HEK293 (cell line): ENCODE measurements around the gene EBNA1BP2.
A peak's percentile ranks its signal among the peaks of the same experiment; 100 is the strongest.

ENCODE experiments used
- CTCF ChIA-PET: fragments of 350-600 bp; formaldehyde crosslinking; extraction: SDS; loops from one replicate; lab custom pipeline; 2021; ENCODE audit warnings: antibody characterized with exemption; lab: Yijun Ruan, JAX
- POLR2A ChIA-PET: fragments of 300-600 bp; formaldehyde crosslinking; extraction: SDS; loops from one replicate; lab custom pipeline; 2020; ENCODE audit warnings: antibody characterized with exemption, inconsistent platforms; lab: Yijun Ruan, JAX
- H3K27ac ChIP-seq: fragments of 200-500 bp; sonication (Bioruptor generic); 2 replicates; pipeline ENCODE4 v1.5.1; 2014; ENCODE audit warnings: low read depth, low read length, control low read depth, inconsistent platforms; ENCODE audit errors: extremely low read depth
- H3K36me3 ChIP-seq, 2 experiments: fragments of 200-500 bp in 1 of 2; sonication (Bioruptor generic) in 1 of 2; 1 replicate in 1 of 2; 2 replicates in 1 of 2; pipeline ENCODE4 v1.5.1; 2014 to 2017; ENCODE audit warnings: inconsistent platforms in 2 of 2, low read length in 2 of 2; ENCODE audit not compliant: control insufficient read depth in 2 of 2, insufficient read depth in 1 of 2
- H3K4me1 ChIP-seq: fragments of 200-500 bp; sonication (Bioruptor generic); 2 replicates; pipeline ENCODE4 v1.5.1; 2014; ENCODE audit warnings: mild to moderate bottlenecking, low read length, inconsistent platforms; ENCODE audit not compliant: control insufficient read depth, insufficient read depth
- H3K4me3 ChIP-seq: 2 replicates; pipeline ENCODE4 v1.5.1; 2011; ENCODE audit warnings: low read depth, mild to moderate bottlenecking, control low read depth, low read length, moderate library complexity
- H3K9me3 ChIP-seq: fragments of 200-500 bp; sonication (Bioruptor generic); 2 replicates; pipeline ENCODE4 v1.5.1; 2014; ENCODE audit warnings: low read depth, low read length, inconsistent platforms; ENCODE audit not compliant: control insufficient read depth, insufficient read depth
- IKZF3 ChIP-seq: fragments of 450-650 bp; IDR thresholded peaks from 2 replicates; pipeline ENCODE4 v1.5.0; 2018; ENCODE audit warnings: missing biosample characterization, mild to moderate bottlenecking, missing genetic modification characterization, moderate library complexity
- KLF16 ChIP-seq: fragments of 450-650 bp; formaldehyde crosslinking; IDR thresholded peaks from 2 replicates; pipeline ENCODE4 v1.5.1; 2017; ENCODE audit warnings: missing biosample characterization, missing genetic modification characterization
- KLF8 ChIP-seq: fragments of 450-650 bp; formaldehyde crosslinking; IDR thresholded peaks from 2 replicates; pipeline ENCODE4 v1.5.1; 2016; ENCODE audit warnings: missing biosample characterization, missing genetic modification characterization
- SCRT1 ChIP-seq: fragments of 450-650 bp; formaldehyde crosslinking; IDR thresholded peaks from 2 replicates; pipeline ENCODE4 v1.5.1; 2016; ENCODE audit warnings: missing biosample characterization, missing genetic modification characterization, borderline replicate concordance
- SCRT2 ChIP-seq: fragments of 450-650 bp; formaldehyde crosslinking; IDR thresholded peaks from 2 replicates; pipeline ENCODE4 v1.5.1; 2016; ENCODE audit warnings: missing biosample characterization, missing genetic modification characterization
- SETDB1 ChIP-seq: IDR thresholded peaks from one replicate; pipeline ENCODE4 v1.6.1; 2017; ENCODE audit warnings: mild to moderate bottlenecking, low read length, moderate library complexity, mixed read lengths; ENCODE audit not compliant: insufficient read length
- WT1 ChIP-seq: fragments of 450-650 bp; formaldehyde crosslinking; IDR thresholded peaks from 2 replicates; pipeline ENCODE4 v1.5.1; 2016; ENCODE audit warnings: missing biosample characterization, missing genetic modification characterization
- ZNF140 ChIP-seq: fragments of 450-650 bp; formaldehyde crosslinking; IDR thresholded peaks from 2 replicates; pipeline ENCODE4 v1.5.1; 2016; ENCODE audit warnings: missing biosample characterization, missing genetic modification characterization
- ZNF16 ChIP-seq: fragments of 450-650 bp; formaldehyde crosslinking; IDR thresholded peaks from 2 replicates; pipeline ENCODE4 v1.5.1; 2016; ENCODE audit warnings: low read depth, missing biosample characterization, missing genetic modification characterization
- ZNF174 ChIP-seq: fragments of 450-650 bp; formaldehyde crosslinking; IDR thresholded peaks from 2 replicates; pipeline ENCODE4 v1.5.0; 2017; ENCODE audit warnings: missing biosample characterization, mild to moderate bottlenecking, missing genetic modification characterization
- ZNF184 ChIP-seq: fragments of 450-650 bp; IDR thresholded peaks from 2 replicates; pipeline ENCODE4 v1.5.1; 2018; ENCODE audit warnings: missing biosample characterization, mild to moderate bottlenecking, missing genetic modification characterization
- ZNF2 ChIP-seq: fragments of 450-650 bp; formaldehyde crosslinking; IDR thresholded peaks from 2 replicates; pipeline ENCODE4 v1.5.1; 2016; ENCODE audit warnings: missing biosample characterization, missing genetic modification characterization
- ZNF292 ChIP-seq: fragments of 450-650 bp; formaldehyde crosslinking; IDR thresholded peaks from 2 replicates; pipeline ENCODE4 v1.5.1; 2016; ENCODE audit warnings: low read depth, missing biosample characterization, missing genetic modification characterization, borderline replicate concordance
- ZNF324 ChIP-seq: fragments of 450-650 bp; formaldehyde crosslinking; IDR thresholded peaks from 2 replicates; pipeline ENCODE4 v1.5.1; 2016; ENCODE audit warnings: missing biosample characterization, missing genetic modification characterization
- ZNF335 ChIP-seq: fragments of 450-650 bp; formaldehyde crosslinking; conservative IDR thresholded peaks from 2 replicates; pipeline ENCODE4 v1.5.1; 2016; ENCODE audit warnings: missing biosample characterization, missing genetic modification characterization
- ZNF37A ChIP-seq: fragments of 450-650 bp; IDR thresholded peaks from 2 replicates; pipeline ENCODE4 v1.5.1; 2018; ENCODE audit warnings: missing biosample characterization, missing genetic modification characterization
- ZNF426 ChIP-seq: fragments of 450-650 bp; formaldehyde crosslinking; IDR thresholded peaks from 2 replicates; pipeline ENCODE4 v1.5.1; 2017; ENCODE audit warnings: missing biosample characterization, missing genetic modification characterization, mild to moderate bottlenecking, inconsistent platforms, moderate library complexity
- ZNF473 ChIP-seq: fragments of 450-650 bp; formaldehyde crosslinking; IDR thresholded peaks from 2 replicates; pipeline ENCODE4 v1.5.1; 2017; ENCODE audit warnings: missing biosample characterization, missing genetic modification characterization
- ZNF549 ChIP-seq: fragments of 450-650 bp; IDR thresholded peaks from 2 replicates; pipeline ENCODE4 v1.5.1; 2018; ENCODE audit warnings: missing biosample characterization, missing genetic modification characterization, mild to moderate bottlenecking, inconsistent platforms, moderate library complexity
- ZNF555 ChIP-seq: fragments of 450-650 bp; formaldehyde crosslinking; conservative IDR thresholded peaks from 2 replicates; pipeline ENCODE4 v1.5.1; 2017; ENCODE audit warnings: missing biosample characterization, mild to moderate bottlenecking, missing genetic modification characterization, inconsistent platforms
- ZNF561 ChIP-seq: fragments of 450-650 bp; IDR thresholded peaks from 2 replicates; pipeline ENCODE4 v1.5.1; 2018; ENCODE audit warnings: missing biosample characterization, missing genetic modification characterization, borderline replicate concordance
- ZNF76 ChIP-seq: fragments of 450-650 bp; formaldehyde crosslinking; IDR thresholded peaks from 2 replicates; pipeline ENCODE4; 2016; ENCODE audit warnings: low read depth, missing biosample characterization, missing genetic modification characterization, borderline replicate concordance
- TF ChIP-seq, protein P1 (sequence below): fragments of 450-650 bp; formaldehyde crosslinking; IDR thresholded peaks from 2 replicates; pipeline ENCODE4 v1.5.1; 2017; ENCODE audit warnings: missing biosample characterization, missing genetic modification characterization
- TF ChIP-seq, protein P2 (sequence below): fragments of 450-650 bp; formaldehyde crosslinking; IDR thresholded peaks from 2 replicates; pipeline ENCODE4 v1.5.1; 2016; ENCODE audit warnings: missing biosample characterization, missing genetic modification characterization
- TF ChIP-seq, protein P3 (sequence below): fragments of 450-650 bp; formaldehyde crosslinking; IDR thresholded peaks from 2 replicates; pipeline ENCODE4 v1.5.1; 2016; ENCODE audit warnings: missing biosample characterization, missing genetic modification characterization
- TF ChIP-seq, protein P4 (sequence below): fragments of 450-650 bp; formaldehyde crosslinking; IDR thresholded peaks from 2 replicates; pipeline ENCODE4 v1.5.1; 2016; ENCODE audit warnings: missing biosample characterization, missing genetic modification characterization
- TF ChIP-seq, protein P5 (sequence below): fragments of 450-650 bp; formaldehyde crosslinking; IDR thresholded peaks from 2 replicates; pipeline ENCODE4 v1.5.1; 2016; ENCODE audit warnings: missing biosample characterization, missing genetic modification characterization
- TF ChIP-seq, protein P6 (sequence below): fragments of 450-650 bp; formaldehyde crosslinking; IDR thresholded peaks from 2 replicates; pipeline ENCODE4 v1.5.1; 2016; ENCODE audit warnings: missing biosample characterization, missing genetic modification characterization

EBNA1BP2 gene

DNA sequence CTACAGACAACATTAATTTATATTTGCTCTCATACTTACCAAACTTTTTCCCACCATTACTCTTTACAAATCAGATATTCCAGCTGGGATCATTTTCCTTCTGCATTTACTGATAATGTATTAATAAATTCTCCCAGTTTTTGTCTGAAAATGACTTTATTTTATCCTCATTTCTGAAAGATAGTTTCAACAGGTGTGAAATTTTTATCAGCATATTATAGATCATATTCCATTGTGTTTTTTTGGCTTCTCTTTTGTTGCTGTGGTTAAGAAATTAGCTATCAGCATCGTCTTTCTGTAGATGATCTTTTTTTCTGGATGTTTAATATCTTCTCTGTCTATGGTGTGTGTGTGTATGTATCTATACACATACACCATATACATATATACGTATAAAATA lies 2.8 kb upstream of the EBNA1BP2 start:
- Histone ChIP-seq H3K4me3 (no peak overlapping the region), H3K36me3 (peaks cover 0 to 10% of the 10 kb centered on the region in 2 experiments; a peak in 1 of 3 replicates), H3K9me3 (no peaks in the 10 kb centered on the region), H3K27ac (no peak overlapping the region), H3K4me1 (no peaks in the 10 kb centered on the region)
- TF ChIP-seq ZNF561 = no peak
- TF ChIP-seq, protein P1, sequence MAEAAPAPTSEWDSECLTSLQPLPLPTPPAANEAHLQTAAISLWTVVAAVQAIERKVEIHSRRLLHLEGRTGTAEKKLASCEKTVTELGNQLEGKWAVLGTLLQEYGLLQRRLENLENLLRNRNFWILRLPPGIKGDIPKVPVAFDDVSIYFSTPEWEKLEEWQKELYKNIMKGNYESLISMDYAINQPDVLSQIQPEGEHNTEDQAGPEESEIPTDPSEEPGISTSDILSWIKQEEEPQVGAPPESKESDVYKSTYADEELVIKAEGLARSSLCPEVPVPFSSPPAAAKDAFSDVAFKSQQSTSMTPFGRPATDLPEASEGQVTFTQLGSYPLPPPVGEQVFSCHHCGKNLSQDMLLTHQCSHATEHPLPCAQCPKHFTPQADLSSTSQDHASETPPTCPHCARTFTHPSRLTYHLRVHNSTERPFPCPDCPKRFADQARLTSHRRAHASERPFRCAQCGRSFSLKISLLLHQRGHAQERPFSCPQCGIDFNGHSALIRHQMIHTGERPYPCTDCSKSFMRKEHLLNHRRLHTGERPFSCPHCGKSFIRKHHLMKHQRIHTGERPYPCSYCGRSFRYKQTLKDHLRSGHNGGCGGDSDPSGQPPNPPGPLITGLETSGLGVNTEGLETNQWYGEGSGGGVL (tag by site-specific recombination) = no peak
- TF ChIP-seq ZNF16 = no peak
- TF ChIP-seq, protein P2, sequence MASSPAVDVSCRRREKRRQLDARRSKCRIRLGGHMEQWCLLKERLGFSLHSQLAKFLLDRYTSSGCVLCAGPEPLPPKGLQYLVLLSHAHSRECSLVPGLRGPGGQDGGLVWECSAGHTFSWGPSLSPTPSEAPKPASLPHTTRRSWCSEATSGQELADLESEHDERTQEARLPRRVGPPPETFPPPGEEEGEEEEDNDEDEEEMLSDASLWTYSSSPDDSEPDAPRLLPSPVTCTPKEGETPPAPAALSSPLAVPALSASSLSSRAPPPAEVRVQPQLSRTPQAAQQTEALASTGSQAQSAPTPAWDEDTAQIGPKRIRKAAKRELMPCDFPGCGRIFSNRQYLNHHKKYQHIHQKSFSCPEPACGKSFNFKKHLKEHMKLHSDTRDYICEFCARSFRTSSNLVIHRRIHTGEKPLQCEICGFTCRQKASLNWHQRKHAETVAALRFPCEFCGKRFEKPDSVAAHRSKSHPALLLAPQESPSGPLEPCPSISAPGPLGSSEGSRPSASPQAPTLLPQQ (tag by site-specific recombination) = no peak
- TF ChIP-seq IKZF3 (tag by site-specific recombination) = no peak
- TF ChIP-seq SCRT2 (tag by site-specific recombination) = peak; percentile 69
- TF ChIP-seq SCRT1 = peak; percentile 54
- TF ChIP-seq ZNF324 (tag by site-specific recombination) = no peak
- POLR2A ChIA-PET = no interaction called here
- CTCF ChIA-PET = interaction anchor here (0.7 kb wide), 1 partner anchor 72 kb away, joined by 4 read pairs; no protein-coding TSS in a partner anchor

DNA sequence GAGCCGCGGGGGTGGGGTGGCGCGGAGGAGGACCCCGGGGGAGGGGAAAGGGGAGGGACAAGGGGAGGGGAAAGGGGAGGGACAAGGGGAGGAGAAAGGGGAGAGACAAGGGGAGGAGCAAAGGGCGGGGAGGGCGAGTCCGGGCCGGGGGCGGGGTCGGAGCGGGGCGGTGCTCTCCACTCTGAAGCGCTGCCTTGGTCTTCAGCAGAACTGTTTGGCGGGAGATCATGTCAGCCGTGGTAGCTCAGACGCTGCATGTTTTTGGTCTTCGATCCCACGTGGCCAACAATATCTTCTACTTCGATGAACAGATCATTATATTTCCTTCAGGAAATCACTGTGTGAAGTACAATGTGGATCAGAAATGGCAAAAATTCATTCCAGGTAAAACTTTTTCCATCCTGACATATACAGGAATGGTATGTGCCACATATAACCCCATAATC lies 460 bp upstream of the EBNA1BP2 start:
- H3K9me3 ChIP-seq = no peaks in the 10 kb centered on the region
- POLR2A ChIA-PET = interaction anchor here (0.6 to 2.0 kb wide), 3 partner anchors 28 to 163 kb away, joined by 3 to 8 read pairs (median 3); no protein-coding TSS in a partner anchor
- peak overlapping the region; percentile 89 for H3K4me3 ChIP-seq
- no peak overlapping the region for H3K27ac ChIP-seq
- no peaks in the 10 kb centered on the region for H3K4me1 ChIP-seq
- CTCF ChIA-PET = interaction anchor here (0.7 to 2.1 kb wide), 3 partner anchors 98 to 336 kb away, joined by 3 to 6 read pairs (median 4); no protein-coding TSS in a partner anchor
- peaks cover 0 to 33% of the 10 kb centered on the region in 2 experiments; a peak in 1 of 3 replicates for H3K36me3 ChIP-seq
- no peak for TF ChIP-seq ZNF37A
- no peak for TF ChIP-seq ZNF292
- TF ChIP-seq SETDB1 = peak; percentile 79
- TF ChIP-seq, protein P3, sequence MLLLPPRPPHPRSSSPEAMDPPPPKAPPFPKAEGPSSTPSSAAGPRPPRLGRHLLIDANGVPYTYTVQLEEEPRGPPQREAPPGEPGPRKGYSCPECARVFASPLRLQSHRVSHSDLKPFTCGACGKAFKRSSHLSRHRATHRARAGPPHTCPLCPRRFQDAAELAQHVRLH (tag by site-specific recombination) = no peak
- no peak for TF ChIP-seq ZNF174 (tag by site-specific recombination)
- TF ChIP-seq, protein P4, sequence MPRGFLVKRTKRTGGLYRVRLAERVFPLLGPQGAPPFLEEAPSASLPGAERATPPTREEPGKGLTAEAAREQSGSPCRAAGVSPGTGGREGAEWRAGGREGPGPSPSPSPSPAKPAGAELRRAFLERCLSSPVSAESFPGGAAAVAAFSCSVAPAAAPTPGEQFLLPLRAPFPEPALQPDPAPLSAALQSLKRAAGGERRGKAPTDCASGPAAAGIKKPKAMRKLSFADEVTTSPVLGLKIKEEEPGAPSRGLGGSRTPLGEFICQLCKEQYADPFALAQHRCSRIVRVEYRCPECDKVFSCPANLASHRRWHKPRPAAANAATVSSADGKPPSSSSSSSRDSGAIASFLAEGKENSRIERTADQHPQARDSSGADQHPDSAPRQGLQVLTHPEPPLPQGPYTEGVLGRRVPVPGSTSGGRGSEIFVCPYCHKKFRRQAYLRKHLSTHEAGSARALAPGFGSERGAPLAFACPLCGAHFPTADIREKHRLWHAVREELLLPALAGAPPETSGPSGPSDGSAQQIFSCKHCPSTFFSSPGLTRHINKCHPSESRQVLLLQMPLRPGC (tag by site-specific recombination) = no peak
- TF ChIP-seq WT1 = no peak
- no peak for TF ChIP-seq ZNF76
- TF ChIP-seq ZNF426 (tag by site-specific recombination) = no peak
- TF ChIP-seq, protein P5, sequence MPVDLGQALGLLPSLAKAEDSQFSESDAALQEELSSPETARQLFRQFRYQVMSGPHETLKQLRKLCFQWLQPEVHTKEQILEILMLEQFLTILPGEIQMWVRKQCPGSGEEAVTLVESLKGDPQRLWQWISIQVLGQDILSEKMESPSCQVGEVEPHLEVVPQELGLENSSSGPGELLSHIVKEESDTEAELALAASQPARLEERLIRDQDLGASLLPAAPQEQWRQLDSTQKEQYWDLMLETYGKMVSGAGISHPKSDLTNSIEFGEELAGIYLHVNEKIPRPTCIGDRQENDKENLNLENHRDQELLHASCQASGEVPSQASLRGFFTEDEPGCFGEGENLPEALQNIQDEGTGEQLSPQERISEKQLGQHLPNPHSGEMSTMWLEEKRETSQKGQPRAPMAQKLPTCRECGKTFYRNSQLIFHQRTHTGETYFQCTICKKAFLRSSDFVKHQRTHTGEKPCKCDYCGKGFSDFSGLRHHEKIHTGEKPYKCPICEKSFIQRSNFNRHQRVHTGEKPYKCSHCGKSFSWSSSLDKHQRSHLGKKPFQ (tag by site-specific recombination) = no peak
- TF ChIP-seq ZNF140 (tag by site-specific recombination) = no peak
- TF ChIP-seq ZNF549 (tag by site-specific recombination) = no peak
- no peak for TF ChIP-seq ZNF561
- TF ChIP-seq ZNF335 = peak; percentile 64
- TF ChIP-seq KLF8 = peak; percentile 55; the same call in 1 of the 2 replicates
- TF ChIP-seq ZNF473 = no peak
- no peak for TF ChIP-seq SCRT1
- no peak for TF ChIP-seq ZNF555 (tag by site-specific recombination)
- no peak for TF ChIP-seq KLF16
- TF ChIP-seq ZNF2 (tag by site-specific recombination) = no peak
- TF ChIP-seq, protein P6, sequence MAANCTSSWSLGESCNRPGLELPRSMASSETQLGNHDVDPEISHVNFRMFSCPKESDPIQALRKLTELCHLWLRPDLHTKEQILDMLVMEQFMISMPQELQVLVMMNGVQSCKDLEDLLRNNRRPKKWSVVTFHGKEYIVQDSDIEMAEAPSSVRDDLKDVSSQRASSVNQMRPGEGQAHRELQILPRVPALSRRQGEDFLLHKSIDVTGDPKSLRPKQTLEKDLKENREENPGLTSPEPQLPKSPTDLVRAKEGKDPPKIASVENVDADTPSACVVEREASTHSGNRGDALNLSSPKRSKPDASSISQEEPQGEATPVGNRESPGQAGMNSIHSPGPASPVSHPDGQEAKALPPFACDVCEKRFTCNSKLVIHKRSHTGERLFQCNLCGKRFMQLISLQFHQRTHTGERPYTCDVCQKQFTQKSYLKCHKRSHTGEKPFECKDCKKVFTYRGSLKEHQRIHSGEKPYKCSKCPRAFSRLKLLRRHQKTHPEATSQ (tag by site-specific recombination) = no peak
- TF ChIP-seq ZNF184 (tag by site-specific recombination) = no peak
